Gastroesophageal sphincter (tissue), 3 donors: ENCODE measurements around the gene PTRH1.

ENCODE experiments used
- EP300 ChIP-seq: sonication (generic); formaldehyde crosslinking; IDR thresholded peaks from one replicate; pipeline ENCODE4 v1.6.1; 2017; ENCODE audit warnings: antibody characterized with exemption, mild to moderate bottlenecking
- POLR2A ChIP-seq, 2 donors: fragments of 450-650 bp; IDR thresholded peaks; one replicate each; pipeline ENCODE4 v1.6.1; 2017; ENCODE audit warnings: antibody characterized with exemption in 2 of 2, mild to moderate bottlenecking in 2 of 2, moderate library complexity in 1 of 2
- POLR2AphosphoS5 ChIP-seq: sonication (generic); formaldehyde crosslinking; IDR thresholded peaks from one replicate; pipeline ENCODE4 v1.6.1; 2017; ENCODE audit warnings: antibody characterized with exemption
- TF ChIP-seq, protein P1 (sequence below), 4 experiments: fragments of 200-600 bp in 2 of 4; fragments of 450-650 bp in 2 of 4; sonication (generic) in 1 of 4; IDR thresholded peaks; one replicate each; pipeline ENCODE4 v1.5.1; 2017 to 2019; ENCODE audit warnings: antibody characterized with exemption in 4 of 4, mild to moderate bottlenecking in 2 of 4, moderate library complexity in 2 of 4

DNA sequence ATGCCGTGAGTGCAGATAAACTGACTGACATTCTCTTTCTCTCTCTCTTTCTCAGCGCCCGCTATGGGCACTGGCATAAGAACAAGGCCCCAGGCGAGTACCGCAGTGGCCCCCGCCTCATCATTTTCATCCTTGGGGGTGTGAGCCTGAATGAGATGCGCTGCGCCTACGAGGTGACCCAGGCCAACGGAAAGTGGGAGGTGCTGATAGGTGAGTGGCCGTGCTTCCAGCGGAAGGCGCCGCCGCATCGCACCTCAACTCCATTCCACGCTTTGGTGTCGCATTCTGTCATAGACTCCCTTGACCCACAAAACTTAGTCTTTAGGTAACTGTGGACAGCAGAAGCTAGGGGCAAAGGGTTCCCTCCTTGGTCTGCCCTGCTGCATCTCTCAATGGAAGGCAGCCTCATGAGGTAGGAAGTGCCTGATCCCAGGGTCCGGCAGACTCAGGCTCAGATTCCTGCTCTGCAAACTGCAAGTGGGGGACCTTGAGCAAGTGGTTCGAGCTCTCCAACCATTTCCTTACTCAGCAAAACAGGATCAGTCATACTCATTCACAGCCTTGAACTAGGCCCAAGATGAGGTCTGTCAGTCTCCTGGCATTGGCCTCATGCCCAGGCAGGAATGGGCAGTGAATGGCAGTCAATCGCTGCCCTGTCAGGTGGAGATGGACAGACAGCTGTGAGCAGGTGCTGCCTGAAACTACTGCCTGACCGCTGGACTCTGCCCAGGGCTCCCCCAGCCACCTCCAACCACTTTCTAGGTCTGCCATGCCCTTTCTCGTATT lies 32.9 kb downstream of the PTRH1 start:
- TF ChIP-seq, protein P1, sequence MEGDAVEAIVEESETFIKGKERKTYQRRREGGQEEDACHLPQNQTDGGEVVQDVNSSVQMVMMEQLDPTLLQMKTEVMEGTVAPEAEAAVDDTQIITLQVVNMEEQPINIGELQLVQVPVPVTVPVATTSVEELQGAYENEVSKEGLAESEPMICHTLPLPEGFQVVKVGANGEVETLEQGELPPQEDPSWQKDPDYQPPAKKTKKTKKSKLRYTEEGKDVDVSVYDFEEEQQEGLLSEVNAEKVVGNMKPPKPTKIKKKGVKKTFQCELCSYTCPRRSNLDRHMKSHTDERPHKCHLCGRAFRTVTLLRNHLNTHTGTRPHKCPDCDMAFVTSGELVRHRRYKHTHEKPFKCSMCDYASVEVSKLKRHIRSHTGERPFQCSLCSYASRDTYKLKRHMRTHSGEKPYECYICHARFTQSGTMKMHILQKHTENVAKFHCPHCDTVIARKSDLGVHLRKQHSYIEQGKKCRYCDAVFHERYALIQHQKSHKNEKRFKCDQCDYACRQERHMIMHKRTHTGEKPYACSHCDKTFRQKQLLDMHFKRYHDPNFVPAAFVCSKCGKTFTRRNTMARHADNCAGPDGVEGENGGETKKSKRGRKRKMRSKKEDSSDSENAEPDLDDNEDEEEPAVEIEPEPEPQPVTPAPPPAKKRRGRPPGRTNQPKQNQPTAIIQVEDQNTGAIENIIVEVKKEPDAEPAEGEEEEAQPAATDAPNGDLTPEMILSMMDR (IDR thresholded peaks at IDR 0.05), result no peak
- TF ChIP-seq POLR2AphosphoS5 (no peak), POLR2A (IDR thresholded peaks at IDR 0.05) (no peak), EP300 (no peak)
